GM12878 (cell line): ENCODE results near the gene PATJ. TPM values are rescaled to one million over a fixed set of nuclear protein-coding genes. Genes with fewer than 3 reads are reported as not detected.

Source experiments
- ATAC-seq: fragments of 200-7000 bp; cut with Tn5 transposase; 3 replicates; pipeline ENCODE4 v1.9.1; 2020; ENCODE audit warnings: mild to moderate bottlenecking, moderate library complexity
- BruUV-seq: library from RNA; stranded (reverse); fragments of 400-500 nt; replicated peaks from 2 replicates; lab custom pipeline; 2021; lab: Mats Ljungman, UMichigan
- CTCF ChIA-PET: fragments of 300-600 bp; sonication (Branson Sonifier 250); formaldehyde crosslinking; extraction: SDS; loops from one replicate; lab custom pipeline; 2021; ENCODE audit warnings: inconsistent platforms; lab: Yijun Ruan, JAX
- POLR2A ChIA-PET: fragments of 350-600 bp; formaldehyde crosslinking; extraction: SDS; loops from one replicate; lab custom pipeline; 2021; ENCODE audit warnings: inconsistent platforms; lab: Charles Lee
- RAD21 ChIA-PET: fragments of 300-600 bp; sonication (Branson Sonifier 250); formaldehyde crosslinking; loops from one replicate; lab custom pipeline; 2023; ENCODE audit warnings: antibody characterized with exemption; ENCODE audit not compliant: unreplicated experiment; lab: Charles Lee
- SMC1A ChIA-PET: fragments of 300-600 bp; sonication (Branson Sonifier 250); formaldehyde crosslinking; loops from one replicate; lab custom pipeline; 2023; ENCODE audit not compliant: unreplicated experiment, uncharacterized antibody; lab: Charles Lee
- DNase-seq: peaks from one replicate; pipeline ENCODE4 v3.0.0-alpha.2; 2011; ENCODE audit warnings: low read depth, low spot score
- FAIRE-seq: peaks from 3 replicates; lab custom pipeline; 2011; peaks lifted over from hg19 to GRCh38; lab: Jason Lieb, UNC
- H2AFZ ChIP-seq: 2 replicates; pipeline ENCODE4 v1.6.0; 2011; ENCODE audit warnings: low read depth, low read length, control low read depth; ENCODE audit not compliant: control insufficient read depth
- H3K27ac ChIP-seq: 2 replicates; pipeline ENCODE4 v1.5.1; 2011; ENCODE audit warnings: control low read depth; ENCODE audit not compliant: control insufficient read depth, insufficient read depth
- H3K27me3 ChIP-seq, 2 experiments: replicated peaks in 1 of 2; 2 replicates each; pipeline versions ENCODE4 v1.6.0 to v1.6.1; 2011; ENCODE audit warnings: low read length in 1 of 2; ENCODE audit not compliant: control insufficient read depth in 2 of 2, insufficient read depth in 2 of 2
- H3K36me3 ChIP-seq, 2 experiments: 2 replicates each; pipeline ENCODE4 v1.5.1; 2011; ENCODE audit warnings: low read length in 1 of 2; ENCODE audit not compliant: control insufficient read depth in 2 of 2, insufficient read depth in 2 of 2
- H3K4me1 ChIP-seq: 2 replicates; pipeline ENCODE4 v1.6.1; 2011; ENCODE audit warnings: mild to moderate bottlenecking, low read length, moderate library complexity, mixed read lengths; ENCODE audit not compliant: control insufficient read depth, insufficient read depth
- H3K4me2 ChIP-seq: 2 replicates; pipeline ENCODE4 v1.6.0; 2011; ENCODE audit warnings: control low read depth; ENCODE audit not compliant: control insufficient read depth, insufficient read depth
- H3K4me3 ChIP-seq: fragments of 200-600 bp; sonication (generic); 2 replicates; pipeline ENCODE4 v1.5.1; 2016
- H3K79me2 ChIP-seq: 2 replicates; pipeline ENCODE4 v1.6.0; 2011; ENCODE audit warnings: low read length; ENCODE audit not compliant: control insufficient read depth, insufficient read depth
- H3K9ac ChIP-seq: 2 replicates; pipeline ENCODE4 v1.8.0; 2011; ENCODE audit warnings: low read length, control low read depth, mixed read lengths; ENCODE audit not compliant: control insufficient read depth, insufficient read depth
- H3K9me3 ChIP-seq: replicated peaks from 3 replicates; pipeline ENCODE4 v1.5.1; 2011; ENCODE audit warnings: mild to moderate bottlenecking, low read length; ENCODE audit not compliant: control insufficient read depth, insufficient read depth
- H4K20me1 ChIP-seq: 2 replicates; pipeline ENCODE4 v1.6.0; 2011; ENCODE audit not compliant: control insufficient read depth, insufficient read depth
- ASH2L ChIP-seq: fragments of 300-600, 200-600 bp; sonication (generic); IDR thresholded peaks from 2 replicates; pipeline ENCODE4 v1.6.1; 2017; ENCODE audit warnings: low read depth, mild to moderate bottlenecking, borderline replicate concordance
- CEBPZ ChIP-seq: fragments of 150-350 bp; IDR thresholded peaks from 2 replicates; pipeline ENCODE4 v1.6.1; 2016; ENCODE audit warnings: low read depth, low read length
- IKZF2 ChIP-seq, 2 experiments: fragments of 450-650 bp; IDR thresholded peaks; 2 replicates each; pipeline ENCODE4 v1.6.1; 2017; ENCODE audit warnings: mild to moderate bottlenecking in 2 of 2, moderate library complexity in 2 of 2
- JUNB ChIP-seq: IDR thresholded peaks from 2 replicates; pipeline ENCODE4 v1.6.1; 2016; ENCODE audit warnings: antibody characterized with exemption, mild to moderate bottlenecking
- NFYB ChIP-seq: IDR thresholded peaks from 2 replicates; pipeline ENCODE4 v1.6.1; 2011; ENCODE audit warnings: low read depth, mild to moderate bottlenecking, low read length, improper control_type of control experiment, moderate library complexity; ENCODE audit not compliant: insufficient read depth
- PAX5 ChIP-seq: IDR thresholded peaks from 2 replicates; pipeline ENCODE4 v1.6.1; 2011; ENCODE audit warnings: low read depth, low read length, borderline replicate concordance
- RB1 ChIP-seq: fragments of 450-650 bp; formaldehyde crosslinking; IDR thresholded peaks from 2 replicates; pipeline ENCODE4 v1.6.1; 2017; ENCODE audit warnings: mild to moderate bottlenecking, borderline replicate concordance
- ZBTB40 ChIP-seq: fragments of 450-650 bp; IDR thresholded peaks from 2 replicates; pipeline ENCODE4 v1.6.1; 2016; ENCODE audit warnings: mild to moderate bottlenecking, moderate library complexity, borderline replicate concordance
- ZNF687 ChIP-seq: fragments of 450-650 bp; IDR thresholded peaks from 2 replicates; pipeline ENCODE4 v1.6.1; 2017; ENCODE audit warnings: mild to moderate bottlenecking, moderate library complexity
- WGBS: methylation state at CpG from one replicate; pipeline ENCODE4 v1.1.6; 2016; ENCODE audit warnings: low lambda C conversion rate; ENCODE audit not compliant: insufficient replicate concordance, insufficient coverage; ENCODE audit errors: missing lambda C conversion rate; 5-methylcytosine and 5-hydroxymethylcytosine counted together
- in situ Hi-C: fragments of 300-500 bp; cut with MboI; formaldehyde crosslinking; loops from 9 replicates; pipeline ENCODE4 v1.14.3; 2018; ENCODE audit warnings: mixed read lengths
- intact Hi-C: fragments of 100-400 bp; cut with micrococcal nuclease; formaldehyde crosslinking; loops from one replicate; pipeline ENCODE4 v1.14.2; 2022; ENCODE audit not compliant: unreplicated experiment
- polyA plus RNA-seq, 11 experiments: library from polyadenylated mRNA; depleted of rRNA in 4 of 11; unstranded in 6 of 11; stranded (reverse) in 5 of 11; fragments of >200 nt; fragmentation: Nextera tagmentation in 4 of 11; fragmentation: Illumina TruSeq in 1 of 11; extraction: Ambion mirVana in 4 of 11; extraction: Trizol in 1 of 11; gene quantifications; 1 replicate in 1 of 11; 2 replicates in 10 of 11; pipeline versions ENCODE4 v1.2.1 to v1.2.3, GENCODE V29; 2011 to 2016; ENCODE audit warnings: inconsistent platforms in 2 of 11, missing spikeins in 2 of 11, low read depth in 1 of 11
- total RNA-seq, 4 experiments: library from RNA; depleted of rRNA in 3 of 4; stranded (reverse); fragments of >200 nt in 3 of 4; fragmentation: Illumina TruSeq in 1 of 4; extraction: Trizol in 1 of 4; gene quantifications; 2 replicates each; pipeline versions ENCODE4 v1.2.1 to v1.2.3, GENCODE V29; 2013 to 2021

Gene PATJ
- total and polyA plus RNA-seq, 10 of the 15 experiments (the other 5 are each of a cell fraction or from before 2014, with no cell fraction given) = 2.8 to 13.9 (median 6.9) TPM

- ChIA-PET SMC1A (no interaction called here), RAD21 (no interaction called here), CTCF (no interaction called here), POLR2A (no interaction called here)
- H2AFZ ChIP-seq = no peak overlapping the region
- H3K9ac ChIP-seq = no peak overlapping the region
- no peaks in the 10 kb centered on the region for H3K79me2 ChIP-seq
- in situ Hi-C loops = no loop called here
- intact Hi-C loops = loop anchor here (5.0 to 10.0 kb wide), 2 partner anchors 119 to 171 kb away; no protein-coding TSS in a partner anchor
- H4K20me1 ChIP-seq = no peaks in the 10 kb centered on the region
- TF ChIP-seq ASH2L (no peak), NFYB (no peak), CEBPZ (no peak), IKZF2 (IDR thresholded peaks at IDR 0.05) (no peak), JUNB (no peak), ZBTB40 (no peak), ZNF687 (no peak), RB1 (no peak), PAX5 (no peak)
- DNase-seq (no peak), ATAC-seq (no peak), FAIRE-seq (no peak)
- no peaks in the 10 kb centered on the region for H3K27me3 ChIP-seq
- H3K4me3 ChIP-seq = no peak overlapping the region
- no peak overlapping the region for H3K27ac ChIP-seq
- WGBS = 58% methylated on average over 3 of the region's 3 CpGs
- BruUV-seq = no TSS peak
- H3K4me2 ChIP-seq = no peak overlapping the region
- H3K36me3 ChIP-seq = no peaks in the 10 kb centered on the region
- H3K4me1 ChIP-seq = no peaks in the 10 kb centered on the region
- H3K9me3 ChIP-seq = no peaks in the 10 kb centered on the region
Observed at GRCh38 chr1:61953790-61954150, 211.5 kb downstream of the PATJ start.
